H1 (cell line): Measurements from ENCODE around the gene MLH3. TPM values are rescaled to one million over a fixed set of nuclear protein-coding genes. Genes with fewer than 3 reads are reported as not detected.

ENCODE experiments used
- CTCF ChIA-PET: fragments of 300-600 bp; sonication (Branson Sonifier 250); formaldehyde crosslinking; loops from one replicate; lab custom pipeline; 2021; ENCODE audit not compliant: partially characterized antibody; lab: Charles Lee
- POLR2A ChIA-PET: fragments of 300-600 bp; sonication (Branson Sonifier 250); formaldehyde crosslinking; loops from one replicate; lab custom pipeline; 2021; ENCODE audit warnings: inconsistent platforms; ENCODE audit not compliant: partially characterized antibody; lab: Charles Lee
- DNase-seq, 2 experiments: peaks; one replicate each; pipeline versions ENCODE4 v3.0.0 to v3.0.0-alpha.2; 2010 to 2022; ENCODE audit warnings: low spot score in 2 of 2, low read depth in 1 of 2, mixed read lengths in 1 of 2
- FAIRE-seq: peaks from 2 replicates; lab custom pipeline; 2011; peaks lifted over from hg19 to GRCh38; lab: Jason Lieb, UNC
- H2AFZ ChIP-seq: 2 replicates; pipeline ENCODE4 v1.8.1; 2012; ENCODE audit warnings: low read length, inconsistent platforms
- H2AK5ac ChIP-seq: 2 replicates; pipeline ENCODE4 v1.6.1; 2013; ENCODE audit warnings: low read depth, low read length
- H2BK120ac ChIP-seq: replicated peaks from 2 replicates; pipeline ENCODE3; 2013; ENCODE audit warnings: low read depth, low read length, inconsistent platforms
- H2BK12ac ChIP-seq: 2 replicates; pipeline ENCODE4 v1.6.1; 2013; ENCODE audit warnings: low read depth, low read length
- H2BK15ac ChIP-seq: 2 replicates; pipeline ENCODE4 v1.6.1; 2013; ENCODE audit warnings: low read length
- H2BK20ac ChIP-seq: 2 replicates; pipeline ENCODE4 v1.6.1; 2013; ENCODE audit warnings: low read length
- H2BK5ac ChIP-seq: 2 replicates; pipeline ENCODE4 v1.6.1; 2013; ENCODE audit warnings: low read depth, low read length
- H3K14ac ChIP-seq: 2 replicates; pipeline ENCODE4 v1.6.1; 2013; ENCODE audit warnings: inconsistent platforms; ENCODE audit not compliant: insufficient read length
- H3K18ac ChIP-seq: 2 replicates; pipeline ENCODE4 v1.6.1; 2013; ENCODE audit warnings: low read length; ENCODE audit errors: extremely low read depth
- H3K23ac ChIP-seq: 2 replicates; pipeline ENCODE4 v1.6.1; 2013; ENCODE audit warnings: inconsistent platforms; ENCODE audit not compliant: insufficient read length
- H3K23me2 ChIP-seq: 2 replicates; pipeline ENCODE4 v1.6.1; 2013; ENCODE audit warnings: low read depth, low read length
- H3K27ac ChIP-seq: 2 replicates; pipeline ENCODE4 v1.6.1; 2011; ENCODE audit warnings: low read depth, low read length, inconsistent platforms
- H3K27me3 ChIP-seq, 4 experiments: replicated peaks in 1 of 4; 1 replicate in 1 of 4; 2 replicates in 3 of 4; pipeline versions ENCODE4 v1.6.1 to v1.8.1; 2011 to 2013; ENCODE audit warnings: low read length in 3 of 4, mild to moderate bottlenecking in 3 of 4, inconsistent platforms in 2 of 4, mixed read lengths in 2 of 4, moderate library complexity in 1 of 4; ENCODE audit not compliant: control insufficient read depth in 3 of 4, insufficient read depth in 3 of 4; ENCODE audit errors: extremely low read depth in 1 of 4
- H3K36me3 ChIP-seq, 4 experiments: 2 replicates each; pipeline versions ENCODE4 v1.6.1 to v1.8.1; 2011 to 2013; ENCODE audit warnings: mild to moderate bottlenecking in 4 of 4, low read length in 3 of 4, moderate library complexity in 2 of 4, control low read depth in 1 of 4, inconsistent platforms in 1 of 4; ENCODE audit not compliant: insufficient read depth in 4 of 4, control insufficient read depth in 2 of 4
- H3K4ac ChIP-seq: replicated peaks from 2 replicates; pipeline ENCODE3; 2013; ENCODE audit warnings: low read length, low read depth, mixed read lengths, inconsistent platforms; ENCODE audit not compliant: insufficient read length
- H3K4me1 ChIP-seq, 4 experiments: replicated peaks in 1 of 4; 1 replicate in 1 of 4; 2 replicates in 3 of 4; pipeline versions ENCODE4 v1.6.1 to v1.8.1; 2011 to 2013; ENCODE audit warnings: low read length in 3 of 4, inconsistent platforms in 2 of 4, mixed read lengths in 1 of 4; ENCODE audit not compliant: insufficient read depth in 4 of 4, control insufficient read depth in 3 of 4
- H3K4me2 ChIP-seq, 2 experiments: 2 replicates each; pipeline versions ENCODE4 v1.6.1 to v1.8.1; 2011 to 2013; ENCODE audit warnings: low read depth in 2 of 2, low read length in 2 of 2, control low read depth in 1 of 2, inconsistent platforms in 1 of 2, mild to moderate bottlenecking in 1 of 2; ENCODE audit not compliant: insufficient read depth in 1 of 2
- H3K4me3 ChIP-seq, 4 experiments: fragments of 200-600, 300-600 bp in 1 of 4; sonication (generic), shearing (Covaris generic), sonication (Bioruptor Twin) in 1 of 4; 2 replicates each; pipeline versions ENCODE4 v1.5.1 to v1.8.1; 2011 to 2016; ENCODE audit warnings: low read length in 4 of 4, low read depth in 3 of 4, control low read depth in 2 of 4, inconsistent platforms in 2 of 4, mild to moderate bottlenecking in 2 of 4, mixed read lengths in 1 of 4, moderate library complexity in 1 of 4; ENCODE audit not compliant: insufficient read depth in 2 of 4; ENCODE audit errors: extremely low read depth in 1 of 4
- H3K56ac ChIP-seq: replicated peaks from 2 replicates; pipeline ENCODE3; 2013; ENCODE audit warnings: low read depth, mild to moderate bottlenecking, mixed read lengths, low read length, inconsistent platforms; ENCODE audit not compliant: insufficient read length
- H3K79me1 ChIP-seq: 2 replicates; pipeline ENCODE4 v1.6.1; 2013; ENCODE audit warnings: low read depth, low read length, control low read depth
- H3K79me2 ChIP-seq, 2 experiments: 2 replicates each; pipeline versions ENCODE4 v1.6.1 to v1.8.1; 2012 to 2013; ENCODE audit warnings: low read length in 2 of 2, mild to moderate bottlenecking in 2 of 2, inconsistent platforms in 1 of 2; ENCODE audit not compliant: insufficient read depth in 2 of 2, control insufficient read depth in 1 of 2
- H3K9ac ChIP-seq, 4 experiments: replicated peaks in 1 of 4; 1 replicate in 1 of 4; 2 replicates in 3 of 4; pipeline versions ENCODE4 v1.6.1 to v1.8.1; 2011 to 2013; ENCODE audit warnings: low read depth in 3 of 4, low read length in 3 of 4, control low read depth in 2 of 4, mild to moderate bottlenecking in 2 of 4, moderate library complexity in 2 of 4, inconsistent platforms in 1 of 4; ENCODE audit errors: extremely low read depth in 1 of 4
- H3K9me3 ChIP-seq, 2 experiments: 2 replicates each; pipeline versions ENCODE4 v1.6.1 to v1.8.1; 2012 to 2013; ENCODE audit warnings: mild to moderate bottlenecking in 2 of 2, moderate library complexity in 2 of 2, control low read depth in 1 of 2, inconsistent platforms in 1 of 2, low read depth in 1 of 2, low read length in 1 of 2, mixed read lengths in 1 of 2; ENCODE audit not compliant: insufficient read depth in 2 of 2
- H4K20me1 ChIP-seq, 2 experiments: replicated peaks in 1 of 2; 2 replicates each; pipeline versions ENCODE3 to v1.8.1; 2011 to 2013; ENCODE audit warnings: inconsistent platforms in 2 of 2, low read length in 2 of 2, mild to moderate bottlenecking in 1 of 2; ENCODE audit not compliant: insufficient read depth in 2 of 2, control insufficient read depth in 1 of 2
- H4K5ac ChIP-seq: 2 replicates; pipeline ENCODE4 v1.6.1; 2013; ENCODE audit warnings: low read length, low read depth, mixed read lengths, inconsistent platforms; ENCODE audit not compliant: insufficient read length
- H4K8ac ChIP-seq: 2 replicates; pipeline ENCODE4 v1.8.0; 2013; ENCODE audit warnings: mild to moderate bottlenecking, moderate library complexity, low read length, inconsistent platforms; ENCODE audit not compliant: insufficient read depth; ENCODE audit errors: extremely low read depth
- H4K91ac ChIP-seq: replicated peaks from 2 replicates; pipeline ENCODE3; 2013; ENCODE audit warnings: low read length, mixed read lengths, inconsistent platforms; ENCODE audit not compliant: insufficient read length
- ASH2L ChIP-seq: fragments of 200-600, 300-600 bp; sonication (generic); IDR thresholded peaks from one replicate; pipeline ENCODE4 v1.7.1; 2017; ENCODE audit warnings: low read length
- CBX8 ChIP-seq: fragments of 300-800, 300-1000 bp; sonication (generic); IDR thresholded peaks from 2 replicates; pipeline ENCODE4 v1.7.1; 2016; ENCODE audit warnings: low read depth, low read length, borderline replicate concordance
- NANOG ChIP-seq: IDR thresholded peaks from 2 replicates; pipeline ENCODE4 v1.6.1; 2011; ENCODE audit warnings: low read length, low read depth, mild to moderate bottlenecking, inconsistent platforms; ENCODE audit not compliant: insufficient read depth, poor library complexity, severe bottlenecking
- PHF8 ChIP-seq: fragments of 200-600 bp; sonication (generic); conservative IDR thresholded peaks from 2 replicates; pipeline ENCODE4 v1.7.1; 2012; ENCODE audit warnings: low read depth, mild to moderate bottlenecking, inconsistent platforms, low read length, moderate library complexity
- POLR2A ChIP-seq, 2 experiments: IDR thresholded peaks; 1 replicate in 1 of 2; 2 replicates in 1 of 2; pipeline ENCODE4 v1.6.1; 2011; ENCODE audit warnings: low read depth in 2 of 2, low read length in 2 of 2, mild to moderate bottlenecking in 2 of 2; ENCODE audit errors: control extremely low read depth in 1 of 2
- POU5F1 ChIP-seq: IDR thresholded peaks from 2 replicates; pipeline ENCODE4 v1.6.1; 2011; ENCODE audit warnings: low read depth, mild to moderate bottlenecking, low read length, moderate library complexity
- SIX5 ChIP-seq: IDR thresholded peaks from 2 replicates; pipeline ENCODE4 v1.6.1; 2011; ENCODE audit warnings: mild to moderate bottlenecking, low read depth, low read length
- TCF12 ChIP-seq: IDR thresholded peaks from 2 replicates; pipeline ENCODE4 v1.6.1; 2011; ENCODE audit warnings: low read depth, mild to moderate bottlenecking, low read length
- WGBS, 2 experiments: shearing (Covaris generic) in 1 of 2; methylation state at CpG; one replicate each; pipeline versions ENCODE4 v1.1.6 to v1.1.7; 2013 to 2015; ENCODE audit warnings: low lambda C conversion rate in 2 of 2, mixed read lengths in 2 of 2, inconsistent platforms in 1 of 2, low coverage in 1 of 2, missing lambda C conversion rate in 1 of 2; ENCODE audit not compliant: insufficient replicate concordance in 2 of 2, insufficient coverage in 1 of 2, insufficient read length in 1 of 2; ENCODE audit errors: extremely low coverage in 1 of 2, missing lambda C conversion rate in 1 of 2; 5-methylcytosine and 5-hydroxymethylcytosine counted together
- polyA plus RNA-seq, 7 experiments: library from polyadenylated mRNA; depleted of rRNA in 3 of 7; stranded (reverse) in 5 of 7; unstranded in 2 of 7; fragments of >200 nt in 5 of 7; fragments of 200-250 nt in 2 of 7; gene quantifications; 1 replicate in 5 of 7; 2 replicates in 1 of 7; 4 replicates in 1 of 7; pipeline versions ENCODE4 v1.2.1 to v1.2.3, GENCODE V29; 2011 to 2013; ENCODE audit warnings: missing spikeins in 2 of 7, mixed read lengths in 2 of 7
- total RNA-seq: library from RNA; stranded (reverse); fragmentation: NEBNext Ultra II Directional; extraction: Animal tissue kit (Norgen Biotek cat#: 25700); gene quantifications from 2 replicates; pipeline ENCODE4 v1.2.1, GENCODE V29; 2021
- TF ChIP-seq, protein P1 (sequence below): IDR thresholded peaks from 2 replicates; pipeline ENCODE4 v1.6.1; 2011; ENCODE audit warnings: low read depth, mild to moderate bottlenecking, low read length; ENCODE audit not compliant: insufficient read depth
- TF ChIP-seq, protein P2 (sequence below): IDR thresholded peaks from 2 replicates; pipeline ENCODE4 v1.6.1; 2012; ENCODE audit warnings: inconsistent platforms

MLH3 gene
- total and polyA plus RNA-seq, 2 of the 8 experiments (the other 6 are each of a cell fraction or from before 2014, with no cell fraction given): 9.3 to 20.1 TPM

DNA sequence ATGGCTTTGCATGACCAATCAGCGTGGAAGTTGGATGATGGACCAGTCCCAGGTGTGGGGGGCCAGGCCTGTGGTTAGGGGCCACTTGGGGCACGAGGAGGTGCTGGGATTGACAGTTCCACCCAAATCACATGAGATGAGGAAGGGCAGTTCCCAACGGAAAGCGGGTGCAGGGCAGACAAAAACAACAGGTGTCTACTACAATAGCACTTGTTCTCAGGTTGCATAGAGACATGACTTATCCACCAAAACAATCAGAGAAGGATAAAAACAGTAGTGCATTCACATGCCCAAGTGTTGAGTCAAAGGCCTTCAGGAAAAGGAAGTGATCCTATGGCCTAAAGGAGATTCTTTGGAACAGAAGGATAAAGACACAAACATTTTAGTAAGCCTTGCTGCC, 63.1 kb downstream of the MLH3 start:
- TF ChIP-seq, protein P1, sequence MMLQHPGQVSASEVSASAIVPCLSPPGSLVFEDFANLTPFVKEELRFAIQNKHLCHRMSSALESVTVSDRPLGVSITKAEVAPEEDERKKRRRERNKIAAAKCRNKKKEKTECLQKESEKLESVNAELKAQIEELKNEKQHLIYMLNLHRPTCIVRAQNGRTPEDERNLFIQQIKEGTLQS: no peak
- TF ChIP-seq ASH2L: no peak
- no peak for TF ChIP-seq TCF12
- no peak for TF ChIP-seq POLR2A (IDR thresholded peaks at IDR 0.05; ENCODE audit: control extremely low read depth in 1 of 2, low read depth in 2 of 2, low read length in 2 of 2)
- TF ChIP-seq POU5F1: no peak
- no peak for TF ChIP-seq PHF8
- no peak for TF ChIP-seq SIX5
- TF ChIP-seq, protein P2, sequence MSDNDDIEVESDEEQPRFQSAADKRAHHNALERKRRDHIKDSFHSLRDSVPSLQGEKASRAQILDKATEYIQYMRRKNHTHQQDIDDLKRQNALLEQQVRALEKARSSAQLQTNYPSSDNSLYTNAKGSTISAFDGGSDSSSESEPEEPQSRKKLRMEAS: no peak
- TF ChIP-seq NANOG: no peak
- TF ChIP-seq CBX8: no peak
- TF ChIP-seq, all 59 proteins: peak for 0
- no peak overlapping the region for H3K4me2 ChIP-seq

More for the DNA sequence above, 63.1 kb downstream of the MLH3 start:
- Histone ChIP-seq H4K8ac (no peak overlapping the region), H3K23ac (no peak overlapping the region), H2BK120ac (no peak overlapping the region), H3K27me3 (no peaks in the 10 kb centered on the region), H3K36me3 (no peaks in the 10 kb centered on the region), H2AK5ac (no peak overlapping the region), H3K23me2 (no peaks in the 10 kb centered on the region), H3K9me3 (no peaks in the 10 kb centered on the region), H2BK15ac (no peak overlapping the region), H4K20me1 (no peaks in the 10 kb centered on the region), H3K79me1 (no peaks in the 10 kb centered on the region), H3K4me1 (peaks cover 2 to 8% (median 5%) of the 10 kb centered on the region in 4 experiments; a peak in 5 of 7 replicates), H3K4ac (no peak overlapping the region), H3K9ac (no peak overlapping the region), H2BK12ac (no peak overlapping the region), H4K5ac (no peak overlapping the region), H3K79me2 (no peaks in the 10 kb centered on the region), H3K4me3 (no peak overlapping the region), H4K91ac (no peak overlapping the region), H3K18ac (no peak overlapping the region), H2BK20ac (no peak overlapping the region), H3K14ac (no peak overlapping the region), H2AFZ (no peak overlapping the region), H2BK5ac (no peak overlapping the region), H3K56ac (no peak overlapping the region), H3K27ac (no peak overlapping the region)
- WGBS, 2 experiments: 92% methylated on average over 4 of the region's 4 CpGs; no CpG with 5 or more reads in 1 of the 2 experiments
- FAIRE-seq (no peak), DNase-seq (no peak)
- POLR2A ChIA-PET: interaction anchor here (0.9 kb wide), 1 partner anchor 38 kb away, joined by 3 read pairs; no protein-coding TSS in a partner anchor
- CTCF ChIA-PET: interaction anchor here (0.6 to 1.6 kb wide), 6 partner anchors 8 to 100 kb away, joined by 3 to 7 read pairs (median 3); no protein-coding TSS in a partner anchor
